ENCODE data around the gene CHMP4B.

- no peak for TF ChIP-seq CTCF (IDR thresholded peaks at IDR 0.05)
- TF ChIP-seq ZFX (IDR thresholded peaks at IDR 0.05; ENCODE audit: borderline replicate concordance): no peak
These were observed 21.3 kb upstream of the CHMP4B start for GRCh38 chr20:33789858-33790182.
